ENCODE results near the gene BRD7.
A peak's percentile ranks its signal among the peaks of the same experiment; 100 is the strongest.
"Not testable (repeated sequence)": the region's sequence is repeated elsewhere in the genome, so short reads cannot be mapped to it uniquely, and the experiment has no call there.

Gene BRD7

DNA sequence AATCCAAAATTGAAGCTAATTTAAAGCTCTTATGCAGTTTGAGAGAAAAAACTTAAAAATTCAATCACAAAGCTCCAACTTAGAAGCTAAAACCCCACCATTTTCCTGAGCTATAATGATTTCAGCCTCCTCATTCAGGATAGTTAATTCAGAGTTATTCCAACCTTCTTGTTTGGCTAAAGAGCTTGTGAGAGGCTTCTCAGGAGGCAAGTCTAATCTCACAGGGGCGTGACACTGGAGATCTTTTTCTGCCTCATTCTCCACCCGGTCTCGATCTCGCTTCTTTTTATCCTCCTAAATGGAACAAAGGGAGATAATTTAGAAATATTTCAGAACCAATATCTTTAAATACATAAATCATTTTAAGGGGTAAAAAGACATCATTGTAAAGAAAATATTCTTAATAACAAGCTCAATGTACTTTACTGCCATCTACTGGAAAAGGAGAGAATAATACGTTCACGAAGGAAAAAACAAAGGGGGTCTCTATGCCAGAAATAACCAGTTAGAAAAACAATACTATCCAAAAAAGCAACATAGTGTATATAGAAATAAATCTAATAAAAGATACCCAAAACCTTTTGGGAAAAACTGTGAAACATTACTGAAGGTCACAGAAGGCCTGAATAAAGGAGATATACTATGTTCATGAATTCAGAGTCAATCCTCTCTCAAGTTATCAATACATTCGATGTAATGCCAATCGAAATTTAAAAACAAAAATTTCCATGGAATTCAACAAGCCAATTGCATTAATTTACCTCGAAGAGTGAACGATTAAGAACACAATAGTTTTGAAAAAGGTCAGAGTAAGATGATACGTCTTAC, 13.9 kb downstream of the BRD7 start:
- DNase-seq (ENCODE audit: low read depth), result peak; percentile 56

DNA sequence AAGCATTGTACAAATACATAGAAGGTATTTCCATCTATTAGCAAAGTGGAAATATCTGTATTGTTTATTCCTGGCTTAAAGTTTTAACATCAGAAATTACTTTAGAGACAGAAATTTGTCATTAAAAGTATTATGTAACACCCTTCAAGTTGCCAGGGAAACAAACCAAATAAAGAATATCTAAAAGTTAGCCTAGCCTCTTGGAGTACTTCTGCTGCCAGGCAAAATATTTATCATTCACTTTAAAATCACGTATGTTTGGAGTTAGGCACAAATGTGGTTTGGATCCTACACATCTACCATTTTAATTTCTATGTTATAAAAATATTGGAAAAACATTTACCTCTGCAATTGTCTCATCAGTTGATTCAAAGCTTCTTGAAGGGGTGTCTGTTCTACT, 14.7 kb downstream of the BRD7 start:
- DNase-seq (ENCODE audit: low read depth), result no peak

DNA sequence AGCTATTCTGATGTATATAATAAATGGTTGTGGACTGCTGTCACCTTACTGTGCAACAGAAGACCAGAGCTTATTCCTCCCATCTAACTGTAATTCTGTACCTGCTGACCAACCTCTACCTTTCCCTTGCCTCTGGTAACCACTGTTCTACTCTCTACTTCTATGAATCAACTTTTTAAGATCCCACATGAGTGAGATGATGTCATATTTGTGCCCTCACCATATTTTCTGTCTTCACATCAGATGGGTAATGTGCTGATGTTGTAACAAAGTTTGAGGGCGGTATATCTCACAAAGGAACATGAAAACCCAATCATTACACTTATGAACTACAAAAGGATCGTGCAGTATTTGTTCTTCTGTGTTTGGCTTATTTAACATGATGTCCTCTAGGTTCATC, 16.8 kb downstream of the BRD7 start:
- no peak for DNase-seq (ENCODE audit: low read depth)

DNA sequence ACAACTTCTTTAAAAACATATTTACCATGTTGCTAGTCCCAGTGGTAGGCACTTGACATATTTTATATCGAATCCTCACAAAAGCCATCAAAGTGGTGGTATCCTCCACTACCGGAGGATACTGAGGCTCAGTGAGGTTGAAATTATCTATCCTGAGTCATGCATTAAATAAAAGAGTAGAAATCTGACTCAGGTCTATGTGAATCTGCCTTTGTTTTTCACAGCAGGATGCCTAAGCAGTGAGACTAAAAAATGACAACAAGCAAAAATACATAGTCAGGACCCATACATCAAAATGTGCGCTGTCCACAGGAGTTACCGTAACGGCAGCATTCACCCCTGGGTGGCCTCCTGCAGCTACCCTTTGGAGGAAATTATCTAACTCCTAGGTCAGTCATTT, 17.7 kb downstream of the BRD7 start:
- DNase-seq (ENCODE audit: low read depth), result peak; percentile 46

DNA sequence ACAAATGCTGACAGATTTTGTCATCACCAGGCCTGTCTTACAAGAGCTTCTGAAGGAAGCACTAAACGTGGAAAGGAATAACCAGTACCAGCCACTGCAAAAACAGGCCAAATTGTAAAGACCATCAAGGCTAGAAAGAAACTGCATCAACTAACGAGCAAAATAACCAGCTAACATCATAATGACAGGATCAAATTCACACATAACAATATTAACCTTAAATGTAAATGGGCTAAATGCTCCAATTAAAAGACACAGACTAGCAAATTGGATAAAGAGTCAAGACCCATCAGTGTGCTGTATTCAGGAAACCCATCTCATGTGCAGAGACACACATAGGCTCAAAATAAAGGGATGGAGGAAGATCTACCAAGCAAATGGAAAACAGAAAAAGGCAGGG, 23.6 kb downstream of the BRD7 start:
- DNase-seq (ENCODE audit: low read depth), result not testable (repeated sequence)

DNA sequence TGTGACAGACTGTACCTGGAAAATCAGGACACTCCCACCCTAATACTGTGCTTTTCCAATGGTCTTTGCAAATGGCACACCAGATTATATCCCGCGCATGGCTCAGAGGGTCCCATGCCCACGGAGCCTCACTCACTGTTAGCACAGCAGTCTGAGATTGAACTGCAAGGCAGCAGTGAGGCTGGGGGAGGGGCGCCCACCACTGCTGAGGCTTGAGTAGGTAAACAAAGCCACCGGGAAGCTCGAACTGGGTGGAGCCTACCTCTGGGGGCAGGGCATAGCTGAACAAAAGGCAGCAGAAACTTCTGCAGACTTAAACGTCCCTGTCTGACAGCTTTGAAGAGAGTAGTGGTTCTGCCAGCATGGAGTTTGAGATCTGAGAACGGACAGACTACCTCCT, 25.2 kb downstream of the BRD7 start:
- DNase-seq (ENCODE audit: low read depth), result not testable (repeated sequence)

DNA sequence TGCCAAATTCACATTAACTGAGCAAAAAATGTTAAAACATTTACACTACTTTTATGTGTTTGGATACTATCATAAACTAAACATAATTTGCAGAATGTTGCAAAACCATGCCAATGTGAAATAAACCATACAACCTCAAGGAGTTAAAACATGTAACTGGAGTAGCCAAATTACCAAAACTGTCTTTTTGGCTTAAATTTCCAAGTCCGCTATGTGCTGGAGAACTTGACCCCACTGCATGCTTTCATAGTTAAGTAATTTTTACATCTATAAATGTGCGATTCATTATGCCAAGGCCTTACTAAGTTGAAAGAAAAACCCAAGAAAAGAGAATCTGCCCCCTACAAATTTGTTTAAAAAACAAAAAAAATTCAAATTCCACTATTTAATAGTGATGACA, 28.2 kb downstream of the BRD7 start:
- no peak for DNase-seq (ENCODE audit: low read depth)

DNA sequence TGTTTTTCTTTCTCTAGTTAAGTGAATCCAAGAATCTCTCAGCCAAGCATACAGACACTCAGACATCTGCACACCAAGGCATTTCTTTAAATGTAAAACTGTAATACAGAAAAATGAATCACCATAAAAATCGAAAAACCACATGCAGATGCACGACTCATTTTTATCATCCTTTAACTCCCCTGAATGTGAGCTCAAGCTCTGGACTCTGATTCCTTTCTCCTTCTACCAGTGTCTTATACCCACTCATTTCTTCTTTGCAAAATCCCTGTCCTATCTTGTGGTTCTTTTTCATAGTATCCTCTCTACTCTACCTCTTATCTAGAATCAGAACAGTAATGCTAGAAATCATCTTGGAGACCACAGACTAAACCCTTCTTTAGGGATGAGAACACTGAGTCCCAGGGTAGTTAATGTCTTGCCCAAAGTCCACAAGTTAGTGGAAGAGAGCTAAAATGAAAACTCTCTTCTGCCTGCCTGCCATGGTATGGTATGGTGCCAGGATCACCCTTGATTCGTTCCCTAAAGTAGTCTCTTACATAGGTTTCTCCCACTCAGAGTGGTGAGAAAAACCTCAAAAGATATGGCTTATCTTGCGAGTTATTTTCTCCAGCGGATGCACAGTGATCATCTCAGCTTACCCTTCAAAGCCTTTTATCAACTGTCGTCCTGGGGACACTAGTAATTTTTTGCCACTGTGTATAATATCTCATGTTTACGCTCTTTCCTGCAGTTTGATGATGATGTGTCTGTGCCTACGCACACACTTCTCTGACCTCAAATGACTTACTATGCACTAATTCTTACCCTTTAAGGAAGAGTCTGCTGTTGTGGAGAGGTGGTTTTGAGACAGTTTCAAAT, 30.2 kb downstream of the BRD7 start:
- peak; percentile 32 for DNase-seq (ENCODE audit: low read depth)

DNA sequence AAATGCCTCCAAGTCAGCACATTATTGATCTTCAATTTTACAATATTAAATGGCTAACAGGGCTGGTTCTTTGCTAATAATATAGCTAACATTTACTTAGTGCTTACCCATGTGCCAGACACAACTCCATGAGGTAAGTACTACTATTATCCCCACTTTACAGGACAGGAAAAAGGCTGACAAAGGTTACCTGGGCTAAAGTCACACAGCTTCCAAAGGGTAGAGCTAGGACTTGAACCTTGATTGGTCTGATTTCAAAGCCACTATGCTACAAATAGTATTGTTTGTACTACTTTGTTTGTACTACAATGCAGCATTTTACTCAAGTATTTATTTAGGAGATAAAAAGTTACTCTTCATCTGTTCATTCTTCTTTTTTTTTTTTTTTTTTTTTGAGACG, 31.9 kb downstream of the BRD7 start:
- no peak for DNase-seq (ENCODE audit: low read depth)

DNA sequence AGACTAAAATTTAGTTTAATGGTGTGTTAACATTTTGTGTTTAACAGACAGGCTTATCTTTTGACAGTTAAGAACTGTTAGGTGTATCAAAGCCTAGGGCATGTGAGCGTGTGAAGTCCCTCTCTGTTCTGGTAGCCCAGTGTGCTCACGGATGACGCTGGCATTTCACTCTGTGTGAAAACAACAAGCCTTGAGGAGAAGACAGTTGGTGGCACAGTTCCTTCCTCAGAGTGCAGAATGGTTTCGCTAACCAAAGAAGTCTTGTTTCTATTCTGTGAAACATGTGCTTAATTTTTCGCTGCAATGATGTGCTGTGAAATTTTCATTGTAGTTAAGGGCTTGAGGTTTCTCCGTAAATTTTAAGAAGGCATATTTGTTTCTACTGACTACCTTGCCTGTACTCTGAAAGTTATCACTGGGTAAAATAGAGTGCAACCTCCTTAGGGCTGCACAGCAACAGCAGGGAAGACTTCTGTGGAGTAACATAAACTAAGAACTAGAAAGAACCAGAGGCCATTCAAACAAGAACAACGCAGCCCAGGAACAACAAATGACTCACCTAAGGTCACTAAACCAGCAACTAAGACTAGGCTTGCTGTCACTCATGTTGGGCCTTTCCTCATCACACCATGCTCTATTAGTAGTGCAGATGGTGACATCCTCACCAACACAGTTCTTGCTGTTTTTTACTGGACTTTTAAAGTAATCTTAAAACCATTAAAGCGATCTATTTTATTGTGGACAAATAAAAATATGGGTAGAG, 33.4 kb downstream of the BRD7 start:
- no peak for DNase-seq (ENCODE audit: low read depth)

DNA sequence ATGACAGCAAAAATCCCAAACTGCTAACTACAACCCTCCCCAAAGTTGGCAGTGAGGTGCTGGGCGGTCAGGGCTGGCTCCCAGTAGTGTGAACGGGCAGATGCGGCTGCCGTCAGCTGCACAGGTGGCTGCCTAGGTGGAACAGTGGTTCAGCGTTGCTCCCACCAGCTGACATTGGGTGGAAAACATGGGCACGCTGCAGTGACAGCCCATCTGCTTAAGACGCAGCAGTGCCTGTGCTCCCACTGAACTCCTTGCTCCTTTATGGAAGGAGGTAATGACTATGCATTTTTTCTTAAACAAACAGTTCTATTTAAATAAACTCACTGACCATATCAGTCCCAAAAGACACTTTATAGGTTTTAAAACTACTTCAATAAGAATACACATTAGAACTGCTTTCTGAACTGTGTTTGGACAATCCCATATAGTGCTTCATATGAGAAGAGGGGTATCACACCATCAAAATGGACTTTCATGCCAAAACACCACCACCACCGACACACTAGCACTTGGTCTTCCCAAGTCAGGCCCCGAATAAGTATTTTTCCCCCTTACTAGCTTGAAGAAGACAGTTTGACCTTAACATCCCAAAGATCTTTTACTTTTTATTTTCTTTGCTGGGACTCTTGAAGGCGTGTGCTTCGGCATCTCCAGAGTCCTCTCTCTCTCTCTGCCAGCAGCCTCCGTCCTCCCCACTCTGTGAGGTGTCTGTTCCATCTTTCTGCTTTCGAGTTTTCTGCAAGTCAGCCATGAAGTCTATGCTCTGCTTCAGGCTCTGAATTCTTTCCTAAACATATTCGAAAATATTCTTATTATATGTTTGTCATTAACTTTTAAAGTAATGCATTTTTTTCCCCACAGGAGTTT, 34.4 kb downstream of the BRD7 start:
- no peak for DNase-seq (ENCODE audit: low read depth)

DNA sequence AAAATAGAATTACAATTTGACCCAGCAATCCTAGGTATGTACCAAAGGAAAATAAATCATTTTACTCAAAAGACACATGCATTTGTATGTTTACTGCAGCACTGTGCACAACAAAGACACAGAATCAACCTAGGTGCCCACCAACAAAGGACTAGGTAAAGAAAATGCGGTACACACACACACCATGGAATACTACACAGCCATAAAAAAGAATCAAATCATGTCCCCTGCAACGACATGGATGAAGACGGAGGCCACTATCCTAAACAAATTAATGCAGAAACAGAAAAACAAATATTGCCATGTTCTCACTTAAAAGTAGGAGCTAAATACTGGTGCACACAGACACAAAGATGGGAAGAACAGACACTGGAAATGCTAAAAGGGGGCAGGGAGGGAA, 36.2 kb downstream of the BRD7 start:
- no peak for DNase-seq (ENCODE audit: low read depth)

DNA sequence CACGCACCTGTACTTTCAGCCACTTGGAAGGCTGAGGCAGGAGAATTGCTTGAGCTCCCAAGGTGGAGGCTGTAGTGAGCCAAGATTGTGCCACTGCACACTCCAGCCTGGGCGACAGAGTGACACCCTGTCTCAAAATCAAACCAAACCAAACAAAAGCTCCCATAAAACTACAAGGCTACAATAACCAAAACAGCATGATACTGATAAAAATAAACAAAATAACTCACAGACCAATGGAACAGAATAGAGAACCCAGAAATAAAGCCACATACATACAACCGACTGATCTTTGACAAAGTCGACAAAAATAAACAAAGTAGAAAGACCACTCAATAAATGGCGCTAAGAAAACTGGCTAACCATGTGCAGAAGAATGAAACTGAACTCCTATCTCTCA, 37.2 kb downstream of the BRD7 start:
- no peak for DNase-seq (ENCODE audit: low read depth)

DNA sequence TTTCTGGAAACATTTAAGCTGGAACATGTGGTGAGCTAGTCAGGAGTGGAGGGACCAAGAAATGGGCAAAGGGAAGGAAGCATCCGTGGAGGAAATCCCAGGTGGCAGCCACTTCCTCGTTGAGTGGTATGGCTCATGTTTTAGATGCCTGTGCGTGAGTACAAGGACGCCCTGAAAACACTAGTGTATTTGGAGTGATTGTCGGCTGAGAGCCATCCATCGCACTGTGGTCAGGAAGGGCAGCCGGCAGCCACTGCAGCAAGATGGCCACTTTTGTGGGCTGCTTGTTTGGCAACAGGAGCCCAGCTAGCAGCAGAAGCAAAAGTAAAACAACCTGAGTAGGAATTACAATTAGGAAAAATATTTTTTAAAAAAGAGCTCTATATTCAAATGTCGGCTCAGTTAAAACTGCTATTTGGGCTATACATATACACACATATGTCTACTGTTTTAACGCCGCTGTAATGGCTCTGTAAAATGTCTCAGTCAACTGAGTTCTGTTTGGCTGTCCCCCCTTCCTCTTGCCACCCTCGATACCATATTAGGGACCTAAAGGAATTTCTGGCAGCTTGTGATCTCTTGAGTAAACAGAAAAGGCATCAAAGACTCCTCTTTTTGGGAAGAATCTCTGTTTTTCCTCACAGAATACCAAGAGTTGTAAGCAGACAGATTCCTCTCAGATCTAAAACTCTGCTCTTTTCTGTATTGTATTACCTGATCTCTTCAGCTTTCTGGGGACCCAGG, 39.2 kb downstream of the BRD7 start:
- DNase-seq (ENCODE audit: low read depth), result no peak

DNA sequence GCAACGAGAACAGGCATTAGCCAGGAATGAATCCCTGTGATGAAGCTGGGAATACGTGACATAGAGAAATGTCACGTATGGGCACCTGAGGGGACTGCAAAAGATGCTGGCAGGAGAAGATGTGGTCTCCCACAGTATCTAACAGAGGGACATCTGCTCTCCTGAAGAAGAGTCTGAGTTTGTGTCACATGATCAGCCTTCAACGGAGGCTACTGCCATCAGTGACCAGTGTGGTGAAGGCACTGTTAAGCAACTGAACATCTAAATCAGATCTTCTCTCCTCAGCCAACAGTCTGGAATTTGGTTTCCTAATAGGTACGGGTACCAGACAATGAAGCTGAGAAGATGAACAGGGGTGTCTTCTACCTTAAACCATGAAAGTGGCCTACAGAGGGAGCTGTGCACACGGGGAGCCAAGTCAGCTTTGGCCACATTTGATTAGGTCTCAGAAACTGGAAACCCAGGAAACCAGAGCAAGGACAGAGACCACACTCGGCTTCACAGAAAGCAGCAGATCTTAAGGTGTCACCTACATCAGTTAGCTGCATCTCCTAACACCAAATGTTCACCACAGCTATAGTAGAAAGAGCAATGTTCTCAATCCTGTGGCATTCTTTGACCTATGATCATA, 41.8 kb downstream of the BRD7 start:
- DNase-seq (ENCODE audit: low read depth), result peak; percentile 58

DNA sequence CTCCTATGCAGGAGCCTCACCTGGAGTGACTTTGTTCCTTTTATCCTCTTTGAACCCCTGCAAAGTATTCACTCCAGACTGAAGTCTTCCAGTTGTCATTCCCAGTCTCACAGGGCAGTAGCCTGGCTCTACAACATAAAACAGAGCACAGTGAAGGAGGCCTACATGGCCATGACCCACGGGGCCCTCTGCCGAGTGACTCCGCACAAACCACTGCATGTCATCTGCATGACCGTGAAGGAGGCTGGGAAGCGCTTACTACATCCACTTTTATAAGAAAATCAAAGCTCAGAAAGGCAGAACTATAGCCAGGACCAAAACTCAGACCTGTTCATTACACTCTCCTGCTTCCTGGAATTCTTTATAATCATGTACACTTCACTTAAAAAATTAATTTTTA, 42.5 kb downstream of the BRD7 start:
- DNase-seq (ENCODE audit: low read depth), result no peak

DNA sequence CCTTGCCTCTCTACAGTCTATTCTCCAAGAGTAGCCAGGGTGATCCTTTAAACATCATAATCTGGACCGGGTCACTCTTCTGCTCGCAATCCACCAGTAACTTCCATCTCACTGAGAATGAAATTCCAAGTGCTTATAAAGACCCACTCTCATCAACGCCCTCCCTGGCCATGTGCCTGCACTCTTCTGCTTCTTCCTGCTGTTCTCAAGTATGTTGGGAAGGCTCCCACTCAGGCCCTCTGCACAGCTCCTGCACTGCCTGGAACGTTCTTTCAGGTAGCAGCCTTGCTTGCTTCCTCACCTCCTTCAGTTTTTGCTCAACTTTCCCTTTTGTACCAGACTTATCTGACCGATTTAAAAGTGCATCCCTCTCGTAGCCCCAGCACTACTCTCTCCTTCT, 44.4 kb downstream of the BRD7 start:
- no peak for DNase-seq (ENCODE audit: low read depth)

DNA sequence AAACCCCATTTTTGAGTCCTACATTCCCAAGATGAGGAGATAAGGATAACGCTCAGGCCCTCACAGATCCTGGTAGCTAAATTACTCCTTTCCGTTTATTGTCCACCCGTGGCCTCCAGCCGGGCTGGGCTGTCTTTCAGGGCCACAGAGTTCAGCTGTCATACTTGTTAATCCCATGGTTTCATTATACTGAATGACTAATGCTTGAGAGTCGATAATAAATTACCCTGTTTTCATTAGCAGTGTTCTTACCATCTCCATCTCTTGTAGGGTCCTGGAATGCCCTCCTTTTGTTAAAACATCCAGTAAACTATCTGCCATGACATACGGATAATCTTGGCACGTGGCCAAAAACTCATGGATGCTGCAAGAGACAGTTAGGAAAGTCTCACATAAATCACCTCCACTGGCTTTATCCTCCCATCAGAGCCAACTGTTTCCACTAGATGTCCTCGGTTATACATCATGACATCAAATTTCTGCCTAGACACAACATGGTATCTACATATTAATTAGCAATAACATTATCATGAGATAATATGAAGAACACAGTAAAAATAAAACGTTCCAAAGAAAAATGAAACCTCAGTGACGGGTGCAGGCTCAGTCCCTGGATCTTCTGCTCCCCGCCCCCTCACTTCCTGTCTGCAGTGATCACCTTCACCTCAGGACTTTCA, 45.3 kb downstream of the BRD7 start:
- DNase-seq (ENCODE audit: low read depth), result peak; percentile 74

DNA sequence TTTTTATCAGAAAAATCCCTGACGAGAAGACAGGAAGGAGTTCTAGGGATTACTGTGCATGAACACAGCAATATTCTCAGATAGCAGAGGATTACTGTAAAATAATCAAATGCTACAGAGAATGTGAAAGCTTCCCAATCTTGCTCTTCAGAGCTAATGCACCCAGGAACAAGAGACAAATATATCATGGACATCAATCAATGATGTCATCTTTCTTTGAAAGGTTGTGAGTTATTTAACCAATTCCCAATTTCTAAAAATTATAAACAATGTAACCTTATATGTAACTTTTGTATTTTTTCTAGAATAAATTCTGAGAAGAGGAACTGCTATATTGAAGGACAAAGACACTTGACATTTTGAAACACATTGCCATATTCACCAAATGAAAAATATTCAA, 46.5 kb downstream of the BRD7 start:
- no peak for DNase-seq (ENCODE audit: low read depth)

DNA sequence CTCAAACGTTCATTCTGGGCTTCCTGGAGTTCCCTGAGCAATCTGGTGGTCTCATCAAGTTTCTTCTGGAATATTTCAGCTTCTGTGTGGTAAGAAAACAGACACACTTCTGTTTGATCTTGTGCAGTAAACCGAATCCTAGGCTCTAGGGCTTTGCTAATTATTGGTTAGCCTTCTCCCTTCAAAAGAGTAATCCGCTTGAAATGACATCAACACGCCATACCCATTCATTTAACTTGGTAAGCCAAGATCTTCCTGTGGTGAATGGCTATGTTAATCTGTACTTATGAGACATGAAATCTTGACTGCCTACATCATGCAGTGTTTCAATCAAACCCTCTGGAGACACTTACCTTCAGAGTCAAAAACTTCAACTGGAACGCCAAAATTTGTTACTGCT, 48.5 kb downstream of the BRD7 start:
- no peak for DNase-seq (ENCODE audit: low read depth)
